K562 (cell line): ENCODE results near the gene OR2AJ1. TPM values are rescaled to one million over a fixed set of nuclear protein-coding genes. Genes with fewer than 3 reads are reported as not detected.

ENCODE experiments used
- ATAC-seq: fragments of 200-7000 bp; cut with Tn5 transposase; 3 replicates; pipeline ENCODE4 v1.9.1; 2020; ENCODE audit warnings: moderate library complexity
- BruUV-seq: library from RNA; stranded (reverse); fragments of 400-500 nt; replicated peaks from 2 replicates; lab custom pipeline; 2021; lab: Mats Ljungman, UMichigan
- CTCF ChIA-PET: fragments of 300-600 bp; formaldehyde crosslinking; extraction: SDS; loops from one replicate; lab custom pipeline; 2021; ENCODE audit warnings: low intra/inter-chr PET ratio; lab: Yijun Ruan, JAX
- POLR2A ChIA-PET: fragments of 300-600, 350-650 bp; sonication (Branson Sonifier 250); formaldehyde crosslinking; extraction: SDS; loops from one replicate; lab custom pipeline; 2021; ENCODE audit warnings: antibody characterized with exemption, inconsistent platforms; lab: Yijun Ruan, JAX
- DNase-seq, 4 experiments: peaks; one replicate each; pipeline versions ENCODE4 v3.0.0 to v3.0.0-alpha.2; 2011 to 2018; ENCODE audit warnings: low spot score in 3 of 4, mixed read lengths in 3 of 4; ENCODE audit errors: extremely low read depth in 1 of 4
- FAIRE-seq: peaks from 2 replicates; lab custom pipeline; 2011; peaks lifted over from hg19 to GRCh38; lab: Jason Lieb, UNC
- H2AFZ ChIP-seq: 2 replicates; pipeline ENCODE4 v1.6.0; 2011; ENCODE audit warnings: low read depth, low read length, control low read depth, inconsistent platforms
- H3K27ac ChIP-seq: fragments of 200-600 bp; 3 replicates; pipeline ENCODE4 v1.8.0; 2011; ENCODE audit warnings: low read depth, mild to moderate bottlenecking, control low read depth, inconsistent platforms, low read length, moderate library complexity, mixed read lengths; ENCODE audit errors: extremely low read depth
- H3K27me3 ChIP-seq, 2 experiments: fragments of 300-600 bp in 1 of 2; 2 replicates in 1 of 2; 3 replicates in 1 of 2; pipeline versions ENCODE4 v1.6.0 to v1.8.0; 2011; ENCODE audit warnings: inconsistent platforms in 2 of 2, low read length in 2 of 2, mild to moderate bottlenecking in 1 of 2, mixed read lengths in 1 of 2, moderate library complexity in 1 of 2; ENCODE audit not compliant: control insufficient read depth in 2 of 2, insufficient read depth in 2 of 2
- H3K36me3 ChIP-seq: fragments of 300-600 bp; 3 replicates; pipeline ENCODE4 v1.8.0; 2011; ENCODE audit warnings: mild to moderate bottlenecking, low read length, inconsistent platforms; ENCODE audit not compliant: control insufficient read depth, insufficient read depth
- H3K4me1 ChIP-seq, 2 experiments: fragments of 200-600 bp in 1 of 2; replicated peaks in 1 of 2; 2 replicates in 1 of 2; 3 replicates in 1 of 2; pipeline versions ENCODE4 v1.5.1 to v1.8.0; 2011; ENCODE audit warnings: inconsistent platforms in 2 of 2, low read length in 2 of 2, mild to moderate bottlenecking in 1 of 2, mixed read lengths in 1 of 2, moderate library complexity in 1 of 2; ENCODE audit not compliant: control insufficient read depth in 2 of 2, insufficient read depth in 2 of 2
- H3K4me2 ChIP-seq: 2 replicates; pipeline ENCODE4 v1.6.1; 2011; ENCODE audit warnings: low read length, control low read depth, inconsistent platforms, mixed read lengths; ENCODE audit not compliant: insufficient read depth
- H3K4me3 ChIP-seq: fragments of 200-600 bp; sonication (generic), shearing (Covaris generic); 2 replicates; pipeline ENCODE4 v1.5.1; 2016; ENCODE audit warnings: control low read depth, inconsistent platforms
- H3K79me2 ChIP-seq: fragments of 200-600 bp; 3 replicates; pipeline ENCODE4 v1.8.0; 2011; ENCODE audit warnings: low read length, inconsistent platforms; ENCODE audit not compliant: control insufficient read depth, insufficient read depth
- H3K9ac ChIP-seq, 2 experiments: 2 replicates each; pipeline versions ENCODE4 v1.6.0 to v1.6.1; 2011; ENCODE audit warnings: low read depth in 2 of 2, low read length in 2 of 2, control low read depth in 1 of 2, inconsistent platforms in 1 of 2, mild to moderate bottlenecking in 1 of 2, mixed read lengths in 1 of 2; ENCODE audit not compliant: insufficient read depth in 1 of 2
- H3K9me1 ChIP-seq: one replicate; pipeline ENCODE4 v1.6.0; 2011; ENCODE audit warnings: inconsistent platforms, mild to moderate bottlenecking, low read length, moderate library complexity; ENCODE audit not compliant: control insufficient read depth, insufficient read depth
- H3K9me3 ChIP-seq: replicated peaks from 2 replicates; pipeline ENCODE4 v1.5.1; 2011; ENCODE audit warnings: low read depth, low read length, inconsistent platforms; ENCODE audit not compliant: control insufficient read depth, insufficient read depth
- H4K20me1 ChIP-seq: replicated peaks from 2 replicates; pipeline ENCODE4 v1.6.1; 2011; ENCODE audit warnings: low read length, inconsistent platforms, mixed read lengths; ENCODE audit not compliant: control insufficient read depth, insufficient read depth
- CBFA2T3 ChIP-seq: fragments of 450-650 bp; IDR thresholded peaks from 2 replicates; pipeline ENCODE4 v1.6.1; 2017
- HMG20A ChIP-seq: fragments of 450-650 bp; formaldehyde crosslinking; conservative IDR thresholded peaks from 2 replicates; pipeline ENCODE4 v1.4.0; 2020; ENCODE audit warnings: mild to moderate bottlenecking, mixed read lengths
- MIER1 ChIP-seq: fragments of 450-650 bp; IDR thresholded peaks from 2 replicates; pipeline ENCODE4 v1.6.1; 2016; ENCODE audit warnings: antibody characterized with exemption, mild to moderate bottlenecking, low read depth
- MXD1 ChIP-seq: fragments of 250-450 bp; sonication (Bioruptor Pico); IDR thresholded peaks from 2 replicates; pipeline ENCODE4 v1.8.0; 2021; ENCODE audit warnings: borderline replicate concordance, mild to moderate bottlenecking, moderate library complexity; ENCODE audit not compliant: poor library complexity, severe bottlenecking
- THAP7 ChIP-seq: fragments of 250-450 bp; sonication (Bioruptor Pico); IDR thresholded peaks from 2 replicates; pipeline ENCODE4 v1.5.0; 2021
- ZNF23 ChIP-seq: fragments of 250-450 bp; sonication (Bioruptor Pico); IDR thresholded peaks from 2 replicates; pipeline ENCODE4 v1.4.0; 2020; ENCODE audit warnings: mild to moderate bottlenecking
- WGBS: fragments of 100-300 bp; shearing (Covaris generic); methylation state at CpG from one replicate; pipeline ENCODE4 v1.1.6; 2016; ENCODE audit warnings: low coverage, mixed read lengths; ENCODE audit not compliant: insufficient coverage; ENCODE audit errors: missing lambda C conversion rate; 5-methylcytosine and 5-hydroxymethylcytosine counted together
- in situ Hi-C: fragments of 300-500 bp; cut with MboI; formaldehyde crosslinking; loops from 4 replicates; pipeline ENCODE4 v1.15.0; 2018; ENCODE audit warnings: inconsistent platforms, mixed read lengths
- intact Hi-C: fragments of 100-400 bp; cut with micrococcal nuclease; formaldehyde crosslinking; loops from 2 replicates; pipeline ENCODE4 v1.14.2; 2022
- polyA plus RNA-seq, 8 experiments: library from polyadenylated mRNA; depleted of rRNA in 4 of 8; stranded (reverse) in 5 of 8; unstranded in 3 of 8; fragments of >200 nt; fragmentation: Nextera tagmentation in 2 of 8; fragmentation: Illumina TruSeq in 1 of 8; extraction: Ambion mirVana in 2 of 8; extraction: Trizol in 1 of 8; gene quantifications; 2 replicates each; pipeline versions ENCODE4 v1.2.1 to v1.2.3, GENCODE V29; 2011 to 2014; ENCODE audit warnings: inconsistent platforms in 1 of 8, missing spikeins in 1 of 8
- total RNA-seq, 7 experiments: library from RNA; depleted of rRNA in 6 of 7; stranded (reverse); fragments of >200 nt in 6 of 7; fragmentation: Illumina TruSeq in 2 of 7; extraction: Trizol in 2 of 7; gene quantifications; 2 replicates each; pipeline versions ENCODE4 v1.2.1 to v1.2.3, GENCODE V29; 2011 to 2021; ENCODE audit warnings: low replicate concordance in 1 of 7

The OR2AJ1 gene
- total and polyA plus RNA-seq, 9 of the 15 experiments (the other 6 are each of a cell fraction or from before 2014, with no cell fraction given): not detected

DNA sequence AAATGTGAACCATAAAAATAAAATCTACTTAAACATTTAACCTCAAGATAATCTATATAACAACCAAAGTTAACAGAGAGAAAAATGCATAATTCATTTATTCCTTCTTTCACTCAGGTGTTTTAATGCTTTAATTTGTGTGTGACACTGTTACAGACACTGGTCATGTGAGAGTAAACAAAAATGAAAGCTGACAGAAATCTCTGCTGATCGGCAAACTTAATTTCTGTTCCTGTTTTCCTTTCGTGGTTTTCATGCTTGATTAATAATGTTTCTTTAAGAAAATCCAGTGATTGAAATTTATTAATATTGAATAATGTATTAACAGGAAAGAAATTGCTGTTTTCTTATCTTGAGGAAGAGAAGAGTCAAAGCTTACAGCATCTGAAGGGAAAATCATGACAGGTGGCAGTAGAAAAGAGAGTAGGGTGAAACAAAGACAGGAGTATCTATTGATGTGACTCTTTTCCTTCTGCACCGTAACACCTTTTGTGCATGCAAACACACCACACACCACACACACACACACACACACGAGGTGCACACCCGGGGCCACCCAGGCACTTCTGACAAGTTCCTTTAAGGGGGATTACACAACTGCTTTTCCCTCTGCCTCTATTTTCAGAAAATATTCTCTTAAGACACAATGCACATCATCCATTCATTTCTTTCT, 42.0 kb downstream of the OR2AJ1 start:
- DNase-seq: no peak
- Histone ChIP-seq H3K9me3 (peaks cover 7% of the 10 kb centered on the region; the same call in 1 of the 2 replicates), H3K79me2 (no peaks in the 10 kb centered on the region), H3K4me1 (no peaks in the 10 kb centered on the region), H3K9ac (no peak overlapping the region), H3K27me3 (no peaks in the 10 kb centered on the region), H2AFZ (no peak overlapping the region), H3K9me1 (no peaks in the 10 kb centered on the region), H3K4me2 (no peak overlapping the region), H3K4me3 (no peak overlapping the region), H4K20me1 (no peaks in the 10 kb centered on the region), H3K27ac (no peak overlapping the region), H3K36me3 (no peaks in the 10 kb centered on the region)
- TF ChIP-seq MXD1 (no peak), MIER1 (no peak), HMG20A (no peak), CBFA2T3 (no peak), ZNF23 (CRISPR knock-in tag) (no peak), THAP7 (CRISPR knock-in tag) (no peak)
- BruUV-seq: no TSS peak
- in situ Hi-C loops (no loop called here), intact Hi-C loops (no loop called here)
- no peak for ATAC-seq
- no peak for FAIRE-seq
- ChIA-PET CTCF (no interaction called here), POLR2A (no interaction called here)
- WGBS: 0% methylated on average over 5 of the region's 5 CpGs

Other genes with a start within 250 kb of the OR2AJ1 start
Only the 7 nearest of the 18 such genes appear.
- not detected in 2 replicates for gene OR11L1, start 83.0 kb upstream of the OR2AJ1 start, total RNA-seq (2014; rRNA removed)
- not detected in 2 replicates for gene OR11L1, start 83.0 kb upstream of the OR2AJ1 start, total RNA-seq (2014; rRNA removed; fragmentation: Illumina TruSeq; extraction: Trizol)
- gene OR11L1, start 83.0 kb upstream of the OR2AJ1 start, total RNA-seq (2015; rRNA removed; fragmentation: Illumina TruSeq; extraction: Trizol): not detected in 2 replicates
- gene OR11L1, start 83.0 kb upstream of the OR2AJ1 start, total RNA-seq (2021): not detected in 2 replicates
- gene OR11L1, start 83.0 kb upstream of the OR2AJ1 start, polyA plus RNA-seq (2011; rRNA removed): not detected in 2 replicates
- not detected in 2 replicates for gene OR11L1, start 83.0 kb upstream of the OR2AJ1 start, polyA plus RNA-seq (2014; fragmentation: Illumina TruSeq; extraction: Trizol)
- not detected for gene OR11L1, start 83.0 kb upstream of the OR2AJ1 start, polyA plus RNA-seq (2014; fragmentation: Nextera tagmentation; extraction: Ambion mirVana)
- gene OR11L1, start 83.0 kb upstream of the OR2AJ1 start, polyA plus RNA-seq (2014; rRNA removed): not detected in 2 replicates
- 9.7 and 10.4 TPM in 2 replicates for gene TRIM58, start 67.7 kb upstream of the OR2AJ1 start, total RNA-seq (2014; rRNA removed)
- gene TRIM58, start 67.7 kb upstream of the OR2AJ1 start, total RNA-seq (2014; rRNA removed; fragmentation: Illumina TruSeq; extraction: Trizol): 6.6 and 7.2 TPM in 2 replicates
- gene TRIM58, start 67.7 kb upstream of the OR2AJ1 start, total RNA-seq (2015; rRNA removed; fragmentation: Illumina TruSeq; extraction: Trizol): 7.0 and 7.9 TPM in 2 replicates
- 19.1 and 19.8 TPM in 2 replicates for gene TRIM58, start 67.7 kb upstream of the OR2AJ1 start, total RNA-seq (2021)
- 4.1 and 5.6 TPM in 2 replicates for gene TRIM58, start 67.7 kb upstream of the OR2AJ1 start, polyA plus RNA-seq (2011; rRNA removed)
- 10.6 and 13.8 TPM in 2 replicates for gene TRIM58, start 67.7 kb upstream of the OR2AJ1 start, polyA plus RNA-seq (2014; fragmentation: Illumina TruSeq; extraction: Trizol)
- 1 to 10 TPM; 3.8 to 5.8 TPM for gene TRIM58, start 67.7 kb upstream of the OR2AJ1 start, polyA plus RNA-seq (2014; fragmentation: Nextera tagmentation; extraction: Ambion mirVana)
- 8.7 and 10.4 TPM in 2 replicates for gene TRIM58, start 67.7 kb upstream of the OR2AJ1 start, polyA plus RNA-seq (2014; rRNA removed)
- gene OR2W3, start 29.3 kb upstream of the OR2AJ1 start, total RNA-seq (2014; rRNA removed): 4.0 and 4.3 TPM in 2 replicates
- 2.3 and 3.3 TPM in 2 replicates for gene OR2W3, start 29.3 kb upstream of the OR2AJ1 start, total RNA-seq (2014; rRNA removed; fragmentation: Illumina TruSeq; extraction: Trizol)
- 4.2 and 4.3 TPM in 2 replicates for gene OR2W3, start 29.3 kb upstream of the OR2AJ1 start, total RNA-seq (2015; rRNA removed; fragmentation: Illumina TruSeq; extraction: Trizol)
- gene OR2W3, start 29.3 kb upstream of the OR2AJ1 start, total RNA-seq (2021): 5.5 and 7.6 TPM in 2 replicates
- gene OR2W3, start 29.3 kb upstream of the OR2AJ1 start, polyA plus RNA-seq (2011; rRNA removed): 3.3 and 3.7 TPM in 2 replicates
- gene OR2W3, start 29.3 kb upstream of the OR2AJ1 start, polyA plus RNA-seq (2014; fragmentation: Illumina TruSeq; extraction: Trizol): 4.8 and 6.1 TPM in 2 replicates
- gene OR2W3, start 29.3 kb upstream of the OR2AJ1 start, polyA plus RNA-seq (2014; fragmentation: Nextera tagmentation; extraction: Ambion mirVana): under 1 TPM; 0.67 to 0.70 TPM
- 3.1 and 3.7 TPM in 2 replicates for gene OR2W3, start 29.3 kb upstream of the OR2AJ1 start, polyA plus RNA-seq (2014; rRNA removed)
- gene OR2T8, start 4.6 kb upstream of the OR2AJ1 start, total RNA-seq (2014; rRNA removed): 0.45 TPM in 1 of 2 replicates, not detected in the other
- 0.15 and 0.35 TPM in 2 replicates for gene OR2T8, start 4.6 kb upstream of the OR2AJ1 start, total RNA-seq (2014; rRNA removed; fragmentation: Illumina TruSeq; extraction: Trizol)
- gene OR2T8, start 4.6 kb upstream of the OR2AJ1 start, total RNA-seq (2015; rRNA removed; fragmentation: Illumina TruSeq; extraction: Trizol): 0.38 TPM in 1 of 2 replicates, not detected in the other
- 0.38 TPM in 1 of 2 replicates, not detected in the other for gene OR2T8, start 4.6 kb upstream of the OR2AJ1 start, total RNA-seq (2021)
- gene OR2T8, start 4.6 kb upstream of the OR2AJ1 start, polyA plus RNA-seq (2011; rRNA removed): 0.27 and 0.38 TPM in 2 replicates
- 0.25 and 0.46 TPM in 2 replicates for gene OR2T8, start 4.6 kb upstream of the OR2AJ1 start, polyA plus RNA-seq (2014; fragmentation: Illumina TruSeq; extraction: Trizol)
- gene OR2T8, start 4.6 kb upstream of the OR2AJ1 start, polyA plus RNA-seq (2014; fragmentation: Nextera tagmentation; extraction: Ambion mirVana): under 1 TPM in 1 of 2 experiments, not detected in 1; 0.08 TPM
- 0.23 and 0.24 TPM in 2 replicates for gene OR2T8, start 4.6 kb upstream of the OR2AJ1 start, polyA plus RNA-seq (2014; rRNA removed)
- not detected in 2 replicates for gene OR2L8, start 24.0 kb downstream of the OR2AJ1 start, total RNA-seq (2014; rRNA removed)
- gene OR2L8, start 24.0 kb downstream of the OR2AJ1 start, total RNA-seq (2014; rRNA removed; fragmentation: Illumina TruSeq; extraction: Trizol): not detected in 2 replicates
- not detected in 2 replicates for gene OR2L8, start 24.0 kb downstream of the OR2AJ1 start, total RNA-seq (2015; rRNA removed; fragmentation: Illumina TruSeq; extraction: Trizol)
- not detected in 2 replicates for gene OR2L8, start 24.0 kb downstream of the OR2AJ1 start, total RNA-seq (2021)
- gene OR2L8, start 24.0 kb downstream of the OR2AJ1 start, polyA plus RNA-seq (2011; rRNA removed): not detected in 2 replicates
- gene OR2L8, start 24.0 kb downstream of the OR2AJ1 start, polyA plus RNA-seq (2014; fragmentation: Illumina TruSeq; extraction: Trizol): not detected in 2 replicates
- gene OR2L8, start 24.0 kb downstream of the OR2AJ1 start, polyA plus RNA-seq (2014; fragmentation: Nextera tagmentation; extraction: Ambion mirVana): not detected
- gene OR2L8, start 24.0 kb downstream of the OR2AJ1 start, polyA plus RNA-seq (2014; rRNA removed): not detected in 2 replicates
- not detected in 2 replicates for gene OR2AK2, start 40.3 kb downstream of the OR2AJ1 start, total RNA-seq (2014; rRNA removed)
- gene OR2AK2, start 40.3 kb downstream of the OR2AJ1 start, total RNA-seq (2014; rRNA removed; fragmentation: Illumina TruSeq; extraction: Trizol): not detected in 2 replicates
- not detected in 2 replicates for gene OR2AK2, start 40.3 kb downstream of the OR2AJ1 start, total RNA-seq (2015; rRNA removed; fragmentation: Illumina TruSeq; extraction: Trizol)
- not detected in 2 replicates for gene OR2AK2, start 40.3 kb downstream of the OR2AJ1 start, total RNA-seq (2021)
- 0.10 and 0.12 TPM in 2 replicates for gene OR2AK2, start 40.3 kb downstream of the OR2AJ1 start, polyA plus RNA-seq (2011; rRNA removed)
- not detected in 2 replicates for gene OR2AK2, start 40.3 kb downstream of the OR2AJ1 start, polyA plus RNA-seq (2014; fragmentation: Illumina TruSeq; extraction: Trizol)
- gene OR2AK2, start 40.3 kb downstream of the OR2AJ1 start, polyA plus RNA-seq (2014; fragmentation: Nextera tagmentation; extraction: Ambion mirVana): not detected
- gene OR2AK2, start 40.3 kb downstream of the OR2AJ1 start, polyA plus RNA-seq (2014; rRNA removed): not detected in 2 replicates
- gene OR2L5, start 88.8 kb downstream of the OR2AJ1 start, total RNA-seq (2014; rRNA removed): not detected in 2 replicates
- not detected in 2 replicates for gene OR2L5, start 88.8 kb downstream of the OR2AJ1 start, total RNA-seq (2014; rRNA removed; fragmentation: Illumina TruSeq; extraction: Trizol)
- not detected in 2 replicates for gene OR2L5, start 88.8 kb downstream of the OR2AJ1 start, total RNA-seq (2015; rRNA removed; fragmentation: Illumina TruSeq; extraction: Trizol)
- gene OR2L5, start 88.8 kb downstream of the OR2AJ1 start, total RNA-seq (2021): not detected in 2 replicates
- gene OR2L5, start 88.8 kb downstream of the OR2AJ1 start, polyA plus RNA-seq (2011; rRNA removed): 0.03 and 0.04 TPM in 2 replicates
- gene OR2L5, start 88.8 kb downstream of the OR2AJ1 start, polyA plus RNA-seq (2014; fragmentation: Illumina TruSeq; extraction: Trizol): not detected in 2 replicates
- gene OR2L5, start 88.8 kb downstream of the OR2AJ1 start, polyA plus RNA-seq (2014; fragmentation: Nextera tagmentation; extraction: Ambion mirVana): not detected
- not detected in 2 replicates for gene OR2L5, start 88.8 kb downstream of the OR2AJ1 start, polyA plus RNA-seq (2014; rRNA removed)